DOHH2 (cell line): ENCODE data around the gene STOML1.

Source experiments
- H3F3A ChIP-seq: fragments of 200-600 bp; sonication (generic), shearing (Covaris generic); 2 replicates; pipeline ENCODE4 v1.6.0; 2016; ENCODE audit warnings: antibody characterized with exemption, mild to moderate bottlenecking; ENCODE audit not compliant: control insufficient read depth, insufficient read depth
- H3K27ac ChIP-seq: fragments of 200-600 bp; sonication (generic); 2 replicates; pipeline ENCODE4 v1.5.1; 2014; ENCODE audit warnings: low read depth, mild to moderate bottlenecking, low read length, moderate library complexity
- H3K27me3 ChIP-seq: fragments of 200-600 bp; sonication (generic); 2 replicates; pipeline ENCODE4 v1.6.1; 2014; ENCODE audit warnings: mild to moderate bottlenecking, low read length, mixed read lengths; ENCODE audit not compliant: control insufficient read depth
- H3K36me3 ChIP-seq: fragments of 200-600 bp; sonication (generic); 2 replicates; pipeline ENCODE4 v1.6.1; 2014; ENCODE audit warnings: mild to moderate bottlenecking, low read length, moderate library complexity, mixed read lengths; ENCODE audit not compliant: control insufficient read depth
- H3K4me1 ChIP-seq: fragments of 200-600 bp; sonication (generic); 2 replicates; pipeline ENCODE4 v1.6.1; 2014; ENCODE audit warnings: mild to moderate bottlenecking, low read length, mixed read lengths; ENCODE audit not compliant: control insufficient read depth
- H3K4me2 ChIP-seq: fragments of 200-600 bp; sonication (generic); 2 replicates; pipeline ENCODE4 v1.6.0; 2014; ENCODE audit warnings: mild to moderate bottlenecking, low read length, moderate library complexity
- H3K4me3 ChIP-seq: fragments of 200-600 bp; sonication (generic); 2 replicates; pipeline ENCODE4 v1.5.1; 2014; ENCODE audit warnings: mild to moderate bottlenecking, low read length, mixed read lengths
- H3K79me2 ChIP-seq: fragments of 200-600 bp; sonication (generic); 2 replicates; pipeline ENCODE4 v1.6.1; 2014; ENCODE audit warnings: mild to moderate bottlenecking, low read length, mixed read lengths; ENCODE audit not compliant: control insufficient read depth
- H3K9me2 ChIP-seq: fragments of 200-600 bp; sonication (generic); replicated peaks from 2 replicates; pipeline ENCODE4 v1.6.1; 2014; ENCODE audit warnings: mild to moderate bottlenecking, low read length, mixed read lengths; ENCODE audit not compliant: control insufficient read depth
- H3K9me3 ChIP-seq: fragments of 200-600 bp; sonication (generic); 2 replicates; pipeline ENCODE4 v1.6.1; 2014; ENCODE audit warnings: antibody characterized with exemption, low read length, mixed read lengths; ENCODE audit not compliant: control insufficient read depth, insufficient read depth
- H4K20me1 ChIP-seq: fragments of 200-600 bp; sonication (generic); 2 replicates; pipeline ENCODE4 v1.6.0; 2014; ENCODE audit warnings: low read depth, mild to moderate bottlenecking, antibody characterized with exemption, low read length, moderate library complexity; ENCODE audit not compliant: control insufficient read depth, insufficient read depth
- EZH2phosphoT487 ChIP-seq: fragments of 200-600 bp; sonication (generic); IDR thresholded peaks from 2 replicates; pipeline ENCODE4 v1.6.1; 2017; ENCODE audit warnings: borderline replicate concordance, mild to moderate bottlenecking, antibody characterized with exemption, low read length, moderate library complexity, mixed read lengths
- TF ChIP-seq, protein P1 (sequence below): fragments of 200-600 bp; sonication (generic); IDR thresholded peaks from one replicate; pipeline ENCODE4 v1.5.1; 2014; ENCODE audit warnings: antibody characterized with exemption, mild to moderate bottlenecking, low read depth, low read length; ENCODE audit not compliant: poor library complexity, severe bottlenecking

The STOML1 gene

DNA sequence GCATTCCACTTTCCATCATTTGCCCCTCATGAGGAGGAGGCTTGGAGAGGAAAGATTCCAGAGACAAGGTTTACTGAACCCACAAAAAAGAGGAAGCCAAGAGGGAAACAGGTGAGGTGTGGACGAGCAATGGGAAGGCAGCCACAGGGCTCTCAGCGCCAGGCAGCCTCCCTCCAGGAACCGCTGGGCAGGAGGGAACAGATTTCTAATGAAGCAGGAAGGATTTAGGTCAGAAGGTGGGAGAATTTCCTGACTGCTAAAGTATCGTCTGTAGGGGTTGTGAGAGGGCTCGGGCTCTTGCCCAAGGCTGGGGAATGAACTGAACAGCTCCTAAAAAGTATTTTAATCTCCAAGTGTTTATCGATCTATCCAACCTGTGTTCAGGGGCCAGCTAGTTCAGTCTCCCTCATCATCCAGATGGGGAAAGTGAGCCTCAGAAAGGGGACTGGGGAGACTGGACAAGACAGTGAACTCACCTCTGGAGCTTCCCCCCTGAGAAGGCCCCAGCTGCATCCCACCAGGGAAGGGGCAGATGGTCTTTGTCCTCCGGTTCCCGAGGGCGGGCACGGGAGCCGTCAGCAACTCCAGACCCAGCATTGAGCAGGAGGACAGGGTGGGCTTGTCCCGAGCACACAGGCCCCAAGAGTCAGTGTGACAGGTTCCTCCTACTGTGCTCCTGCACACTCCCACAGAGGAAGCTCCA, 55.4 kb downstream of the STOML1 start:
- Histone ChIP-seq H3K9me3 (no peaks in the 10 kb centered on the region), H3K4me2 (no peak overlapping the region), H3K9me2 (no peaks in the 10 kb centered on the region), H4K20me1 (no peaks in the 10 kb centered on the region), H3K4me1 (no peaks in the 10 kb centered on the region), H3K4me3 (no peak overlapping the region), H3K27ac (no peak overlapping the region), H3K79me2 (no peaks in the 10 kb centered on the region), H3K36me3 (no peaks in the 10 kb centered on the region), H3F3A (no peaks in the 10 kb centered on the region), H3K27me3 (0 out of 2 replicates have a peak, but pooled peaks cover 3% of the 10 kb centered on the region)
- TF ChIP-seq, protein P1, sequence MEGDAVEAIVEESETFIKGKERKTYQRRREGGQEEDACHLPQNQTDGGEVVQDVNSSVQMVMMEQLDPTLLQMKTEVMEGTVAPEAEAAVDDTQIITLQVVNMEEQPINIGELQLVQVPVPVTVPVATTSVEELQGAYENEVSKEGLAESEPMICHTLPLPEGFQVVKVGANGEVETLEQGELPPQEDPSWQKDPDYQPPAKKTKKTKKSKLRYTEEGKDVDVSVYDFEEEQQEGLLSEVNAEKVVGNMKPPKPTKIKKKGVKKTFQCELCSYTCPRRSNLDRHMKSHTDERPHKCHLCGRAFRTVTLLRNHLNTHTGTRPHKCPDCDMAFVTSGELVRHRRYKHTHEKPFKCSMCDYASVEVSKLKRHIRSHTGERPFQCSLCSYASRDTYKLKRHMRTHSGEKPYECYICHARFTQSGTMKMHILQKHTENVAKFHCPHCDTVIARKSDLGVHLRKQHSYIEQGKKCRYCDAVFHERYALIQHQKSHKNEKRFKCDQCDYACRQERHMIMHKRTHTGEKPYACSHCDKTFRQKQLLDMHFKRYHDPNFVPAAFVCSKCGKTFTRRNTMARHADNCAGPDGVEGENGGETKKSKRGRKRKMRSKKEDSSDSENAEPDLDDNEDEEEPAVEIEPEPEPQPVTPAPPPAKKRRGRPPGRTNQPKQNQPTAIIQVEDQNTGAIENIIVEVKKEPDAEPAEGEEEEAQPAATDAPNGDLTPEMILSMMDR, result no peak
- no peak for TF ChIP-seq EZH2phosphoT487

DNA sequence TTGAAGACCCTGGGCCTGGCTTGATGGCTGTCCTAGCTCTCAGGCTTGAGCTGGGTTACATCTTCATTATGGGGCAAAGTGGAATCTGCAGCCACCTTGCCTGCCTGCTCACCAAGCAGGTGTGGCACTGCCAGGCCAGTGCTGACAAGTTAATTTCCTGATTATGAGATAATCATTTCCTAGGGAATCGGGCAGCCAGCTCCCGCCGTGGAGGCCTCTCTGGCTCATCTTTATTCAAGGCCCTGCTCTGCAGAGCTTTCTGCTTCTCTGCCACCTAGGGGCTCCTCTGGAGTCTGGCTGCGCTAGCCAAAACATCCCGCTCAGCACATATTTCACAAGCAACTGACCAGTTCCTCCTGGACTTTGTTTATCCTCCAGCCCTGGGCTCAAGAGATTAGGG, 55.9 kb downstream of the STOML1 start:
- H3K36me3 ChIP-seq, result no peaks in the 10 kb centered on the region
- no peak overlapping the region for H3K27ac ChIP-seq
- H3K4me3 ChIP-seq, result no peak overlapping the region
- TF ChIP-seq EZH2phosphoT487, result no peak
- TF ChIP-seq, protein P1, result no peak
- H3K79me2 ChIP-seq, result no peaks in the 10 kb centered on the region
- H4K20me1 ChIP-seq, result no peaks in the 10 kb centered on the region
- H3K9me2 ChIP-seq, result no peaks in the 10 kb centered on the region
- no peaks in the 10 kb centered on the region for H3K4me1 ChIP-seq
- no peak overlapping the region for H3K4me2 ChIP-seq
- H3K9me3 ChIP-seq, result no peaks in the 10 kb centered on the region
- H3K27me3 ChIP-seq, result 0 out of 2 replicates have a peak, but pooled peaks cover 3% of the 10 kb centered on the region
- H3F3A ChIP-seq, result no peaks in the 10 kb centered on the region

DNA sequence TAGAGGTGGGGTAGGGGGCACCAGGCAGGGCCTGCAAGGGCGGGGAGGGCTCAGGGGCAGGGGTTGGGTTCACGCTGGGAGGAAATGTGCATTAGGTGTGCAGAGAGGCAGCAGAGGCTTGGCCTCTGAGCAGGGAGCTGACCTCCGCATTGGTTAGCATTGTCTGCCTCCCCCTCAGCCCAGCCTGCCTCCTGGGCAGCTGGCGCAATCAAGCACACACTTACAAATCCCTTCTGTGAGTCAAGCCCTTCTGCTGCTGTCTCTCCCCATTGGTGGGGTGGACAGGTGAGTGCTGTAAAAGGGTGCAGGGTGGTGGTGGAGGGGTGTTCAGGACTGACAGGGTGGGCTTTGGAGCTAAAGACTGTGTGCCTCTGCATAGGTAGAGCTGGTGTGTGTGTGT, 56.5 kb downstream of the STOML1 start:
- H3K27ac ChIP-seq, result no peak overlapping the region
- no peaks in the 10 kb centered on the region for H3K36me3 ChIP-seq
- no peaks in the 10 kb centered on the region for H3F3A ChIP-seq
- no peaks in the 10 kb centered on the region for H3K79me2 ChIP-seq
- H3K4me2 ChIP-seq, result no peak overlapping the region
- H4K20me1 ChIP-seq, result no peaks in the 10 kb centered on the region
- no peaks in the 10 kb centered on the region for H3K9me3 ChIP-seq
- no peaks in the 10 kb centered on the region for H3K4me1 ChIP-seq
- H3K4me3 ChIP-seq, result no peak overlapping the region
- no peaks in the 10 kb centered on the region for H3K9me2 ChIP-seq
- TF ChIP-seq, protein P1, result no peak
- TF ChIP-seq EZH2phosphoT487, result no peak
- H3K27me3 ChIP-seq, result 0 out of 2 replicates have a peak, but pooled peaks cover 3% of the 10 kb centered on the region
